VCaP (cell line): ENCODE results near the gene SH3TC2.
A peak's percentile ranks its signal among the peaks of the same experiment; 100 is the strongest.

Experiments
- H3K27ac ChIP-seq: fragments of 450-650 bp; 2 replicates; pipeline ENCODE4 v1.5.1; 2017
- CTCF ChIP-seq: fragments of 450-650 bp; conservative IDR thresholded peaks from 2 replicates; pipeline ENCODE4 v1.5.1; 2017; ENCODE audit warnings: mild to moderate bottlenecking, moderate library complexity

Gene SH3TC2

GRCh38 chr5:148968311-148968710 lies 94.6 kb downstream of the SH3TC2 start:
- TF ChIP-seq CTCF, result no peak
- no peak overlapping the region for H3K27ac ChIP-seq

- no peak overlapping the region for H3K27ac ChIP-seq
- TF ChIP-seq CTCF, result no peak
Measured at GRCh38 chr5:148967783-148968182, 95.1 kb downstream of the SH3TC2 start.

GRCh38 chr5:148966938-148967337 lies 95.9 kb downstream of the SH3TC2 start:
- H3K27ac ChIP-seq, result peak overlapping the region; percentile 23; the same call in 1 of the 2 replicates
- TF ChIP-seq CTCF, result no peak

- peak overlapping the region; percentile 23; the same call in 1 of the 2 replicates for H3K27ac ChIP-seq
- no peak for TF ChIP-seq CTCF
Measured at GRCh38 chr5:148966348-148966747, 96.5 kb downstream of the SH3TC2 start.

GRCh38 chr5:148965511-148966265 lies 97.2 kb downstream of the SH3TC2 start:
- H3K27ac ChIP-seq, result peak overlapping the region; percentile 23; the same call in 1 of the 2 replicates
- no peak for TF ChIP-seq CTCF

GRCh38 chr5:148963664-148964063 lies 99.2 kb downstream of the SH3TC2 start:
- no peak overlapping the region for H3K27ac ChIP-seq
- TF ChIP-seq CTCF, result no peak

GRCh38 chr5:148962761-148963324 lies 100.0 kb downstream of the SH3TC2 start:
- no peak overlapping the region for H3K27ac ChIP-seq
- no peak for TF ChIP-seq CTCF
